IMR-90 (cell line): ENCODE results near the gene WASF3. TPM values are rescaled to one million over a fixed set of nuclear protein-coding genes. Genes with fewer than 3 reads are reported as not detected.

Experiments used
- ATAC-seq: fragments of 200-7000 bp; cut with Tn5 transposase; 2 replicates; pipeline ENCODE4 v1.9.1; 2020; ENCODE audit warnings: low read depth, mild to moderate bottlenecking, moderate library complexity
- BruUV-seq: library from RNA; stranded (reverse); fragments of 400-500 nt; replicated peaks from 2 replicates; lab custom pipeline; 2021; lab: Mats Ljungman, UMichigan
- CTCF ChIA-PET: fragments of 300-600 bp; formaldehyde crosslinking; extraction: SDS; loops from one replicate; lab custom pipeline; 2021; ENCODE audit warnings: antibody characterized with exemption; lab: Yijun Ruan, JAX
- POLR2A ChIA-PET: fragments of 300-600 bp; sonication (Branson Sonifier 250); formaldehyde crosslinking; loops from one replicate; lab custom pipeline; 2022; ENCODE audit warnings: antibody characterized with exemption; ENCODE audit not compliant: unreplicated experiment; lab: Charles Lee
- DNase-seq: peaks from one replicate; pipeline ENCODE4 v3.0.0; 2013
- H2AFZ ChIP-seq: replicated peaks from 2 replicates; pipeline ENCODE3; 2013; ENCODE audit warnings: low read length, mild to moderate bottlenecking; ENCODE audit not compliant: poor library complexity
- H2AK5ac ChIP-seq: 2 replicates; pipeline ENCODE4 v1.6.1; 2013; ENCODE audit warnings: low read depth, low read length, inconsistent platforms
- H2AK9ac ChIP-seq: replicated peaks from 2 replicates; pipeline ENCODE3; 2013; ENCODE audit warnings: mild to moderate bottlenecking, low read depth, low read length, moderate library complexity; ENCODE audit not compliant: poor library complexity
- H2BK120ac ChIP-seq: 2 replicates; pipeline ENCODE4 v1.6.1; 2013; ENCODE audit warnings: low read depth, low read length, inconsistent platforms
- H2BK15ac ChIP-seq: 3 replicates; pipeline ENCODE4 v1.6.1; 2013; ENCODE audit warnings: low read depth, low read length, inconsistent platforms
- H2BK20ac ChIP-seq: 2 replicates; pipeline ENCODE4 v1.6.1; 2013; ENCODE audit warnings: low read depth, mild to moderate bottlenecking, inconsistent platforms, low read length, moderate library complexity
- H2BK5ac ChIP-seq: 2 replicates; pipeline ENCODE4 v1.6.1; 2013; ENCODE audit warnings: mild to moderate bottlenecking, low read depth, low read length, inconsistent platforms; ENCODE audit not compliant: poor library complexity, severe bottlenecking
- H3K14ac ChIP-seq: replicated peaks from 2 replicates; pipeline ENCODE4 v1.6.1; 2013; ENCODE audit warnings: low read depth, low read length, inconsistent platforms
- H3K18ac ChIP-seq: 2 replicates; pipeline ENCODE4 v1.6.1; 2013; ENCODE audit warnings: low read depth, low read length, control low read depth
- H3K23ac ChIP-seq: 2 replicates; pipeline ENCODE4 v1.6.1; 2013; ENCODE audit warnings: low read depth, low read length, inconsistent platforms
- H3K27ac ChIP-seq: 2 replicates; pipeline ENCODE4 v1.5.1; 2013; ENCODE audit warnings: mild to moderate bottlenecking, control low read depth, low read length; ENCODE audit not compliant: insufficient read depth
- H3K27me3 ChIP-seq: 2 replicates; pipeline ENCODE4 v1.6.1; 2013; ENCODE audit warnings: low read length; ENCODE audit not compliant: control insufficient read depth, insufficient read depth
- H3K36me3 ChIP-seq: 2 replicates; pipeline ENCODE4 v1.6.1; 2013; ENCODE audit warnings: low read length, mixed read lengths; ENCODE audit not compliant: control insufficient read depth, insufficient read depth
- H3K4ac ChIP-seq: 2 replicates; pipeline ENCODE4 v1.6.1; 2013; ENCODE audit warnings: low read depth, low read length, inconsistent platforms
- H3K4me1 ChIP-seq: 2 replicates; pipeline ENCODE4 v1.6.1; 2013; ENCODE audit warnings: low read length, mixed read lengths; ENCODE audit not compliant: control insufficient read depth, insufficient read depth
- H3K4me2 ChIP-seq: 2 replicates; pipeline ENCODE4 v1.6.1; 2013; ENCODE audit warnings: low read depth, mild to moderate bottlenecking, control low read depth, low read length, moderate library complexity
- H3K4me3 ChIP-seq: 2 replicates; pipeline ENCODE4 v1.5.1; 2013; ENCODE audit warnings: low read depth, mild to moderate bottlenecking, control low read depth, low read length, moderate library complexity; ENCODE audit not compliant: insufficient read depth
- H3K56ac ChIP-seq: 2 replicates; pipeline ENCODE4 v1.6.1; 2013; ENCODE audit warnings: low read length, inconsistent platforms; ENCODE audit not compliant: insufficient read depth; ENCODE audit errors: extremely low read depth
- H3K79me1 ChIP-seq, 2 experiments: 2 replicates each; pipeline ENCODE4 v1.6.1; 2013; ENCODE audit warnings: low read length in 2 of 2, inconsistent platforms in 1 of 2, low read depth in 1 of 2
- H3K9ac ChIP-seq: 2 replicates; pipeline ENCODE4 v1.6.1; 2013; ENCODE audit warnings: low read depth, low read length, control low read depth
- H3K9me1 ChIP-seq: 2 replicates; pipeline ENCODE4 v1.6.1; 2013; ENCODE audit warnings: low read length, inconsistent platforms; ENCODE audit not compliant: insufficient read depth
- H3K9me3 ChIP-seq: 2 replicates; pipeline ENCODE4 v1.6.1; 2013; ENCODE audit warnings: low read length; ENCODE audit not compliant: control insufficient read depth, insufficient read depth
- H4K20me1 ChIP-seq: 2 replicates; pipeline ENCODE4 v1.6.1; 2013; ENCODE audit warnings: low read length, inconsistent platforms; ENCODE audit not compliant: insufficient read depth
- H4K5ac ChIP-seq: 2 replicates; pipeline ENCODE4 v1.6.1; 2013; ENCODE audit warnings: mild to moderate bottlenecking, low read depth, low read length, control low read depth
- H4K8ac ChIP-seq, 2 experiments: 2 replicates each; pipeline ENCODE4 v1.6.1; 2013; ENCODE audit warnings: low read depth in 2 of 2, low read length in 2 of 2, control low read depth in 1 of 2, inconsistent platforms in 1 of 2
- H4K91ac ChIP-seq: 2 replicates; pipeline ENCODE4 v1.6.1; 2013; ENCODE audit warnings: low read depth, low read length, inconsistent platforms; ENCODE audit not compliant: insufficient read depth
- BHLHE40 ChIP-seq: fragments of 150-350 bp; IDR thresholded peaks from 2 replicates; pipeline ENCODE4 v1.6.1; 2016; ENCODE audit warnings: mild to moderate bottlenecking, low read depth, low read length
- CEBPB ChIP-seq: IDR thresholded peaks from 2 replicates; pipeline ENCODE4 v1.6.1; 2012; ENCODE audit warnings: low read depth, low read length, improper control_type of control experiment
- CHD1 ChIP-seq: IDR thresholded peaks from 2 replicates; pipeline ENCODE4 v1.6.1; 2012; ENCODE audit warnings: low read depth, low read length, improper control_type of control experiment
- CTCF ChIP-seq: conservative IDR thresholded peaks from 2 replicates; pipeline ENCODE4 v1.5.1; 2012; ENCODE audit warnings: mild to moderate bottlenecking, low read depth, low read length, improper control_type of control experiment
- ELK1 ChIP-seq: fragments of 150-350 bp; IDR thresholded peaks from 2 replicates; pipeline ENCODE4 v1.6.1; 2016; ENCODE audit warnings: low read depth, mild to moderate bottlenecking, low read length, moderate library complexity, borderline replicate concordance
- FOS ChIP-seq: fragments of 150-350 bp; IDR thresholded peaks from 2 replicates; pipeline ENCODE4 v1.6.1; 2016; ENCODE audit warnings: low read depth, low read length
- MAFK ChIP-seq: IDR thresholded peaks from 2 replicates; pipeline ENCODE4 v1.6.1; 2012; ENCODE audit warnings: low read depth, low read length, improper control_type of control experiment
- MAZ ChIP-seq: IDR thresholded peaks from 2 replicates; pipeline ENCODE4 v1.6.1; 2012; ENCODE audit warnings: low read depth, mild to moderate bottlenecking, low read length, improper control_type of control experiment, moderate library complexity, borderline replicate concordance
- MXI1 ChIP-seq: IDR thresholded peaks from 2 replicates; pipeline ENCODE4 v1.6.1; 2012; ENCODE audit warnings: low read depth, mild to moderate bottlenecking, low read length, moderate library complexity, borderline replicate concordance
- NFE2L2 ChIP-seq: fragments of 150-350 bp; IDR thresholded peaks from 2 replicates; pipeline ENCODE4 v1.6.1; 2016; ENCODE audit warnings: low read depth, mild to moderate bottlenecking, low read length
- POLR2A ChIP-seq: IDR thresholded peaks from 2 replicates; pipeline ENCODE4 v1.6.1; 2012; ENCODE audit warnings: mild to moderate bottlenecking, low read depth, low read length
- RAD21 ChIP-seq: IDR thresholded peaks from 2 replicates; pipeline ENCODE4 v1.6.1; 2012; ENCODE audit warnings: low read length, improper control_type of control experiment
- RCOR1 ChIP-seq: IDR thresholded peaks from 2 replicates; pipeline ENCODE4 v1.6.1; 2012; ENCODE audit warnings: mild to moderate bottlenecking, low read length, improper control_type of control experiment; ENCODE audit not compliant: insufficient replicate concordance
- RFX5 ChIP-seq: IDR thresholded peaks from 2 replicates; pipeline ENCODE4 v1.8.0; 2012; ENCODE audit warnings: low read depth, mild to moderate bottlenecking, low read length, moderate library complexity
- SMC3 ChIP-seq: fragments of 150-350 bp; IDR thresholded peaks from 2 replicates; pipeline ENCODE4 v1.6.1; 2016; ENCODE audit warnings: low read depth, mild to moderate bottlenecking, antibody characterized with exemption, low read length, moderate library complexity
- USF2 ChIP-seq: fragments of 150-350 bp; IDR thresholded peaks from 2 replicates; pipeline ENCODE4 v1.6.1; 2017; ENCODE audit warnings: mild to moderate bottlenecking, antibody characterized with exemption, low read length, low read depth
- WGBS, 2 experiments: methylation state at CpG; one replicate each; pipeline versions ENCODE4 v1.1.5 to v1.1.7; 2013; ENCODE audit warnings: missing lambda C conversion rate in 2 of 2; ENCODE audit not compliant: insufficient read length in 1 of 2; ENCODE audit errors: extremely low coverage in 2 of 2; 5-methylcytosine and 5-hydroxymethylcytosine counted together
- dilution Hi-C: fragments of 300-500 bp; cut with HindIII; formaldehyde crosslinking; loops from one replicate; pipeline ENCODE4 v1.14.3; 2018; ENCODE audit warnings: low sequenced_read_pairs; ENCODE audit not compliant: unreplicated experiment
- in situ Hi-C: fragments of 300-500 bp; cut with MboI; formaldehyde crosslinking; loops from 3 replicates; pipeline ENCODE4 v1.14.3; 2019; ENCODE audit warnings: low sequenced_read_pairs, inconsistent platforms, mixed read lengths
- intact Hi-C: fragments of 100-400 bp; cut with micrococcal nuclease; formaldehyde crosslinking; loops from 2 replicates; pipeline ENCODE4 v1.10.0; 2022
- polyA plus RNA-seq, 3 experiments: library from polyadenylated mRNA; depleted of rRNA; stranded (reverse); fragments of >200 nt; gene quantifications; 2 replicates each; pipeline ENCODE4 v1.2.3, GENCODE V29; 2012; ENCODE audit warnings: low replicate concordance in 1 of 3
- total RNA-seq: library from RNA; depleted of rRNA; stranded (reverse); fragments of >200 nt; gene quantifications from 2 replicates; pipeline ENCODE4 v1.2.3, GENCODE V29; 2012

Gene WASF3
- total and polyA plus RNA-seq, 2 of the 4 experiments (the other 2 are of a cell fraction), result 4.3 to 11.4 TPM

GRCh38 chr13:26513931-26514330, 43.6 kb upstream of the WASF3 start:
- CTCF ChIA-PET, result no interaction called here
- TF ChIP-seq CHD1, result no peak
- TF ChIP-seq CEBPB, result no peak
- TF ChIP-seq CTCF, result no peak
- no peak for TF ChIP-seq MXI1
- TF ChIP-seq BHLHE40, result no peak
- no peak for TF ChIP-seq NFE2L2
- no peak for TF ChIP-seq FOS
- no peak for TF ChIP-seq RAD21
- TF ChIP-seq SMC3, result no peak
- TF ChIP-seq POLR2A, result no peak
- no peak for TF ChIP-seq RFX5
- TF ChIP-seq USF2, result no peak
- TF ChIP-seq RCOR1, result no peak
- no peak for TF ChIP-seq MAZ
- TF ChIP-seq ELK1, result no peak
- no peak for TF ChIP-seq MAFK
- 75% methylated on average over 4 of the region's 6 CpGs; no CpG with 5 or more reads in 1 of the 2 experiments for WGBS, 2 experiments

More at GRCh38 chr13:26513931-26514330, 43.6 kb upstream of the WASF3 start:
- dilution Hi-C loops (no loop called here), in situ Hi-C loops (no loop called here), intact Hi-C loops (no loop called here)
- Histone ChIP-seq H2BK5ac (no peak overlapping the region), H2AK9ac (no peak overlapping the region), H3K14ac (no peak overlapping the region), H4K20me1 (no peaks in the 10 kb centered on the region), H3K36me3 (no peaks in the 10 kb centered on the region), H3K9me1 (no peaks in the 10 kb centered on the region), H2BK120ac (no peak overlapping the region), H4K8ac (no peak overlapping the region), H3K4me3 (no peak overlapping the region), H4K91ac (no peak overlapping the region), H3K79me1 (no peaks in the 10 kb centered on the region), H3K27me3 (peaks cover 12% of the 10 kb centered on the region), H3K9ac (no peak overlapping the region), H3K4ac (no peak overlapping the region), H4K5ac (no peak overlapping the region), H3K27ac (no peak overlapping the region), H2BK15ac (no peak overlapping the region), H3K9me3 (peaks cover 8% of the 10 kb centered on the region), H3K23ac (no peak overlapping the region), H3K56ac (no peak overlapping the region), H2BK20ac (no peak overlapping the region), H3K4me1 (no peaks in the 10 kb centered on the region), H2AFZ (no peak overlapping the region), H2AK5ac (no peak overlapping the region), H3K18ac (no peak overlapping the region), H3K4me2 (no peak overlapping the region)
- BruUV-seq, result no TSS peak
- no peak for ATAC-seq
- no peak for DNase-seq
- POLR2A ChIA-PET, result no interaction called here
